PC-3 (cell line): Measurements from ENCODE around the gene KDELR1. TPM values are rescaled to one million over a fixed set of nuclear protein-coding genes. Genes with fewer than 3 reads are reported as not detected.

Experiments
- ATAC-seq: fragments of 200-7000 bp; cut with Tn5 transposase; 2 replicates; pipeline ENCODE4 v1.9.1; 2020; ENCODE audit warnings: mild to moderate bottlenecking, moderate library complexity
- BruUV-seq: library from RNA; stranded (reverse); fragments of 400-500 nt; replicated peaks from 2 replicates; lab custom pipeline; 2021; lab: Mats Ljungman, UMichigan
- CTCF ChIA-PET: fragments of 300-600 bp; sonication (Branson Sonifier 250); formaldehyde crosslinking; loops from one replicate; lab custom pipeline; 2022; ENCODE audit warnings: antibody characterized with exemption; lab: Charles Lee
- POLR2A ChIA-PET: fragments of 300-600 bp; sonication (Branson Sonifier 250); formaldehyde crosslinking; loops from one replicate; lab custom pipeline; 2022; ENCODE audit warnings: antibody characterized with exemption; ENCODE audit not compliant: unreplicated experiment; lab: Charles Lee
- DNase-seq: peaks from one replicate; pipeline ENCODE4 v3.0.0-alpha.2; 2015
- H2AFZ ChIP-seq: fragments of 300-600 bp; sonication (generic); 2 replicates; pipeline ENCODE4 v1.6.0; 2016; ENCODE audit warnings: antibody characterized with exemption, low read length
- H3F3A ChIP-seq: fragments of 300-600 bp; sonication (generic); one replicate; pipeline ENCODE4 v1.6.0; 2017; ENCODE audit warnings: antibody characterized with exemption, low read length, control low read depth, mild to moderate bottlenecking; ENCODE audit not compliant: unreplicated experiment
- H3K27ac ChIP-seq: fragments of 300-600 bp; sonication (generic); 2 replicates; pipeline ENCODE4 v1.5.1; 2016; ENCODE audit warnings: mild to moderate bottlenecking, low read length
- H3K27me3 ChIP-seq: fragments of 300-600 bp; sonication (generic); 2 replicates; pipeline ENCODE4 v1.6.1; 2016; ENCODE audit warnings: low read length, mixed read lengths
- H3K36me3 ChIP-seq: fragments of 300-600 bp; sonication (generic); 2 replicates; pipeline ENCODE4 v1.6.1; 2016; ENCODE audit warnings: low read depth, mixed run types, low read length, mixed read lengths
- H3K4me1 ChIP-seq: fragments of 300-600 bp; sonication (generic); 2 replicates; pipeline ENCODE4 v1.5.1; 2016; ENCODE audit warnings: low read length; ENCODE audit not compliant: insufficient read depth
- H3K4me2 ChIP-seq: fragments of 300-600 bp; sonication (generic); 2 replicates; pipeline ENCODE4 v1.6.0; 2016; ENCODE audit warnings: low read length
- H3K4me3 ChIP-seq: fragments of 300-600 bp; sonication (generic); 2 replicates; pipeline ENCODE4 v1.5.1; 2016; ENCODE audit warnings: mild to moderate bottlenecking, low read length, mixed read lengths
- H3K79me2 ChIP-seq: fragments of 300-600 bp; sonication (generic); 2 replicates; pipeline ENCODE4 v1.6.1; 2017; ENCODE audit warnings: low read length, mixed read lengths
- H3K9ac ChIP-seq: fragments of 300-600 bp; sonication (generic); 2 replicates; pipeline ENCODE4 v1.6.0; 2016; ENCODE audit warnings: mild to moderate bottlenecking, low read length
- H3K9me2 ChIP-seq: fragments of 300-600 bp; sonication (generic); replicated peaks from 2 replicates; pipeline ENCODE4 v1.6.1; 2016; ENCODE audit warnings: mixed run types, low read length, mixed read lengths
- H3K9me3 ChIP-seq: fragments of 300-600 bp; sonication (generic); 2 replicates; pipeline ENCODE4 v1.6.1; 2016; ENCODE audit warnings: low read length, mixed read lengths
- H4K20me1 ChIP-seq: fragments of 300-600 bp; sonication (generic); 2 replicates; pipeline ENCODE4 v1.6.1; 2016; ENCODE audit warnings: low read length, mixed read lengths
- EZH2 ChIP-seq: fragments of 300-600 bp; sonication (generic); IDR thresholded peaks from one replicate; pipeline ENCODE4 v1.6.1; 2017; ENCODE audit warnings: antibody characterized with exemption, mild to moderate bottlenecking, low read length; ENCODE audit not compliant: unreplicated experiment
- EZH2phosphoT487 ChIP-seq: fragments of 300-600 bp; sonication (generic); IDR thresholded peaks from 2 replicates; pipeline ENCODE4 v1.6.1; 2018; ENCODE audit warnings: mild to moderate bottlenecking, antibody characterized with exemption, low read length, borderline replicate concordance
- intact Hi-C: fragments of 100-400 bp; cut with micrococcal nuclease; formaldehyde crosslinking; loops from 2 replicates; pipeline ENCODE4 v1.9.0; 2023
- total RNA-seq: library from RNA; depleted of rRNA; stranded (reverse); fragments of >200 nt; gene quantifications from 2 replicates; pipeline ENCODE4 v1.2.3, GENCODE V29; 2014
- TF ChIP-seq, protein P1 (sequence below): fragments of 300-600 bp; sonication (generic); conservative IDR thresholded peaks from 2 replicates; pipeline ENCODE4 v1.5.1; 2017; ENCODE audit warnings: antibody characterized with exemption, low read depth, mild to moderate bottlenecking, low read length

Gene KDELR1
- total RNA-seq, 1 experiment from 2014 or later = 90.2 TPM

DNA sequence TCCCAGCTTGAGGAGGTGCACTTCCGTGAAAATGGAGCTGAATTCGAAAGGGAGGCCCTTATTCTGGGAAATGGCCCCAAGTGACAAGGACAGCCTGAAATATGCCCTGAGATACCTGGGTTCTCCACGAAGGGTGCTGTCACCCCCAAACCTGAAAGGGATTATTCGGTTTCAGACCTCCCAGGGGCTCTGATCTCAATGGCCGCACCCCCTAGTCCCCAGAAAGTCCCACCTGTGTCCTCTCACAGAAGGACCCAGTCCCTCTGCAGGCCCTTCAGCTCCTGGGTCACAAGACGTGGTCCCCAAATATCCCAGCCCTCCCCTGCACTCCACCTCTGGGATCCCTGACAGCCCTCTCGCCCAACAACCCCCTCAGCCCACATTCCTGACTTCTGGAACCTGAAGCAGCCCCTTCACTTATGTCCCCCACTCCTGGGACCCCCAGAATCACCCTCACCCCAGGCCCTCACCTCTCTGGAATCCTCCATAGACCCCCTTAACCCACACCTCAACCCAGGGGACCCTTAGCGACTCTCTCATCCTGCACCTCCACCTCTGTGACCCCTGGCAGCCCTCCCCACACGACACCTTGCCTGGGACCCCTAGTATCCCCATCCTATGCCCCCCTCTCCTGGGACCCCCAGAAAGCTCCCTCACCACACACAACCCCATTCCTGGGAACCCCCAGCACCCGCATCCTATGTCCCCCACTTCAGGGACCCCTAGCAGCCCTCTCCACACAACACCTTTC is 26.6 kb downstream of the KDELR1 start:
- no peak for ATAC-seq
- no peak for DNase-seq
- no peaks in the 10 kb centered on the region for H3K9me2 ChIP-seq
- 0 out of 2 replicates have a peak overlapping the region, but pooled peaks have one; percentile 95 for H3K4me2 ChIP-seq
- H3K27me3 ChIP-seq = no peaks in the 10 kb centered on the region
- intact Hi-C loops = no loop called here
- no peaks in the 10 kb centered on the region for H3F3A ChIP-seq
- TF ChIP-seq EZH2 = no peak
- TF ChIP-seq EZH2phosphoT487 = no peak
- TF ChIP-seq, protein P1, sequence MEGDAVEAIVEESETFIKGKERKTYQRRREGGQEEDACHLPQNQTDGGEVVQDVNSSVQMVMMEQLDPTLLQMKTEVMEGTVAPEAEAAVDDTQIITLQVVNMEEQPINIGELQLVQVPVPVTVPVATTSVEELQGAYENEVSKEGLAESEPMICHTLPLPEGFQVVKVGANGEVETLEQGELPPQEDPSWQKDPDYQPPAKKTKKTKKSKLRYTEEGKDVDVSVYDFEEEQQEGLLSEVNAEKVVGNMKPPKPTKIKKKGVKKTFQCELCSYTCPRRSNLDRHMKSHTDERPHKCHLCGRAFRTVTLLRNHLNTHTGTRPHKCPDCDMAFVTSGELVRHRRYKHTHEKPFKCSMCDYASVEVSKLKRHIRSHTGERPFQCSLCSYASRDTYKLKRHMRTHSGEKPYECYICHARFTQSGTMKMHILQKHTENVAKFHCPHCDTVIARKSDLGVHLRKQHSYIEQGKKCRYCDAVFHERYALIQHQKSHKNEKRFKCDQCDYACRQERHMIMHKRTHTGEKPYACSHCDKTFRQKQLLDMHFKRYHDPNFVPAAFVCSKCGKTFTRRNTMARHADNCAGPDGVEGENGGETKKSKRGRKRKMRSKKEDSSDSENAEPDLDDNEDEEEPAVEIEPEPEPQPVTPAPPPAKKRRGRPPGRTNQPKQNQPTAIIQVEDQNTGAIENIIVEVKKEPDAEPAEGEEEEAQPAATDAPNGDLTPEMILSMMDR = no peak
- BruUV-seq = TSS peak; percentile 95
- H2AFZ ChIP-seq = peak overlapping the region; percentile 77
- H4K20me1 ChIP-seq = no peaks in the 10 kb centered on the region
- CTCF ChIA-PET = interaction anchor here (2.5 kb wide), 1 partner anchor 26 kb away, joined by 17 read pairs; the partner anchor contains the start of gene KDELR1
- H3K4me1 ChIP-seq = peaks cover 5% of the 10 kb centered on the region; the same call in 1 of the 2 replicates
- no peaks in the 10 kb centered on the region for H3K9me3 ChIP-seq
- H3K9ac ChIP-seq = peak overlapping the region; percentile 28
- no peaks in the 10 kb centered on the region for H3K79me2 ChIP-seq
- H3K4me3 ChIP-seq = no peak overlapping the region
- peak overlapping the region; percentile 10; the same call in 1 of the 2 replicates for H3K27ac ChIP-seq
- POLR2A ChIA-PET = no interaction called here
- no peaks in the 10 kb centered on the region for H3K36me3 ChIP-seq

DNA sequence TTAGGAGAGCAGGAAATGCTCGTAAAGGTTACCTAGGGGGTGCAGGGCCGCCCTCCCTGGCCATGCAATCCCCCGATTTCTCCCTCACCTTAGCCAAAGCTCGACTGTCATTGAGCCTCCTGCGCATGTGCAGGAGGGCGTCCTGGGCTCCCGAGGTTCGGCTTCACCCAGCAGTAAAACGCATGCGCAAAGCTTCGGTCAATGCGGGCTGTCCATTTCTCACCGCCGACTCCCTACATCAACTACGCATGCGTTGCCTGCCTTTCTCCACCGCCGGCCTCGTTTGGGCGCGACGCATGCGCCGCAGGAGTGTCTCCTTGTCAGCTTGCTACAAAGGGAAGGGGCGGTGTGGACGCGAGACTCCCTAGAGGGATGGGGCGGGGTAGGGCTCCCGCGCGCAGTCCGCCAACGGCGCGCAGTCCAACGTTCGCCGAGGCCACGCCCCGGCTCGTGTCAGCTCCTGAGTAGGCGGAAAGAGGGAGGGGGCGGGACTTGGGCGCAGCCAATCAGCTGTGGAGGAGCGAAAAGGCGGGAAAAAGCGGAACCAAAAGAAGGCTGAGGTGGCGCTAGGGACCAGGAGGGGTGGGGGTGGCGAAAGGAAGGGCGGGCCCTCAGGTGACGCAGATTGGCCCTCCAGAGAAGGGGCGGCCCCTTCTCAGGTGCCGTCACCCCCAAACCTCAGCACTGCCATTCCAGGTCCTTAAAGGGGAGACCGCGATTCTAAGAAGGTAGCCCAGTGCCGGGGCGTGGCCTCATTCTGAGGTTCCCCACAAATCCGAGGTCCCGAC is 27.3 kb downstream of the KDELR1 start, which contains the start of the genes SYNGR4 and TMEM143:
TSS of gene SYNGR4 (plus strand) at position 558 of the 788 bp plus-strand sequence. CDS start 1,476 bp downstream, outside the sequence.
TSS of gene TMEM143 (minus strand) at position 131 of the 788 bp plus-strand sequence. CDS start at position 111, 20 bp downstream.
- TF ChIP-seq EZH2phosphoT487 (no peak), EZH2 (no peak)
- TF ChIP-seq, protein P1 = no peak
- Histone ChIP-seq H3K9me2 (no peaks in the 10 kb centered on the region), H3K27ac (peak within 1 kb of the TSS; percentile 42), H3F3A (no peaks in the 10 kb centered on the region), H3K9me3 (no peaks in the 10 kb centered on the region), H3K36me3 (no peaks in the 10 kb centered on the region), H3K4me2 (peak within 1 kb of the TSS; percentile 95), H2AFZ (peak within 1 kb of the TSS; percentile 82), H3K27me3 (no peaks in the 10 kb centered on the region), H4K20me1 (no peaks in the 10 kb centered on the region), H3K4me3 (peak within 1 kb of the TSS; percentile 66), H3K4me1 (peaks cover 5% of the 10 kb centered on the region; the same call in 1 of the 2 replicates), H3K79me2 (no peaks in the 10 kb centered on the region), H3K9ac (peak within 1 kb of the TSS; percentile 81)
- CTCF ChIA-PET = interaction anchor here (0.6 to 2.5 kb wide), 2 partner anchors 27 to 220 kb away, joined by 5 to 17 read pairs; partner anchors contain the start of gene KDELR1
- intact Hi-C loops = no loop called here
- BruUV-seq = no TSS peak
- ATAC-seq (peak; percentile 82), DNase-seq (peak; percentile 97)
- POLR2A ChIA-PET = interaction anchor here (0.7 to 1.1 kb wide), 2 partner anchors 31 to 129 kb away, joined by 4 to 6 read pairs; no protein-coding TSS in a partner anchor
